Cardiac muscle cell (in vitro differentiated cells and primary cell): Measurements from ENCODE around the gene DYSF. TPM values are rescaled to one million over a fixed set of nuclear protein-coding genes. Genes with fewer than 3 reads are reported as not detected.

Source experiments
- DNase-seq, 2 donors: peaks; one replicate each; pipeline versions ENCODE4 v3.0.0 to v3.0.0-alpha.2; 2010 to 2017; ENCODE audit warnings: low read depth in 1 of 2, low spot score in 1 of 2
- H3K27ac ChIP-seq: fragments of 200-600 bp; sonication (generic); 2 replicates; pipeline ENCODE4 v1.5.1; 2016
- H3K27me3 ChIP-seq: fragments of 200-600 bp; sonication (generic); 2 replicates; pipeline ENCODE4 v1.6.0; 2016; ENCODE audit warnings: control low read depth
- H3K36me3 ChIP-seq: fragments of 200-600 bp; sonication (generic); 2 replicates; pipeline ENCODE4 v1.5.1; 2016; ENCODE audit warnings: control low read depth
- H3K4me1 ChIP-seq: fragments of 200-600 bp; sonication (generic); 2 replicates; pipeline ENCODE4 v1.8.1; 2017; ENCODE audit warnings: low read depth, mild to moderate bottlenecking, mixed run types
- H3K4me3 ChIP-seq: fragments of 200-600 bp; sonication (generic); 2 replicates; pipeline ENCODE4 v1.5.1; 2016; ENCODE audit warnings: mild to moderate bottlenecking
- H3K9me3 ChIP-seq: fragments of 200-600 bp; sonication (generic); 2 replicates; pipeline ENCODE4 v1.5.1; 2017; ENCODE audit warnings: low read depth, mild to moderate bottlenecking, control low read depth
- CTCF ChIP-seq: IDR thresholded peaks from 2 replicates; pipeline ENCODE4 v1.5.1; 2012; ENCODE audit warnings: low read depth, mild to moderate bottlenecking, low read length
- polyA plus RNA-seq: library from polyadenylated mRNA; unstranded; fragments of >200 nt; fragmentation: Nextera tagmentation; extraction: Ambion mirVana; gene quantifications from 2 replicates; pipeline ENCODE4 v1.2.1, GENCODE V29; 2016
- total RNA-seq: library from RNA; depleted of rRNA; stranded (reverse); fragments of >200 nt; gene quantifications from 2 replicates; pipeline ENCODE4 v1.2.3, GENCODE V29; 2016

Gene DYSF
- total and polyA plus RNA-seq, 2 experiments from 2014 or later, result 34.6 to 57.4 TPM

- Histone ChIP-seq H3K4me3 (no peak overlapping the region), H3K27ac (no peak overlapping the region), H3K36me3 (peaks cover 6% of the 10 kb centered on the region), H3K27me3 (no peaks in the 10 kb centered on the region), H3K9me3 (no peaks in the 10 kb centered on the region), H3K4me1 (no peaks in the 10 kb centered on the region)
- DNase-seq, result no peak
- no peak for TF ChIP-seq CTCF
Observed at GRCh38 chr2:71526975-71527374, 73.6 kb downstream of the DYSF start.

GRCh38 chr2:71528131-71528591 lies 74.8 kb downstream of the DYSF start:
- Histone ChIP-seq H3K4me3 (no peak overlapping the region), H3K4me1 (no peaks in the 10 kb centered on the region), H3K27ac (no peak overlapping the region), H3K9me3 (no peaks in the 10 kb centered on the region), H3K27me3 (no peaks in the 10 kb centered on the region), H3K36me3 (peaks cover 6% of the 10 kb centered on the region)
- TF ChIP-seq CTCF, result no peak
- DNase-seq, result no peak

GRCh38 chr2:71528749-71529148 lies 75.4 kb downstream of the DYSF start:
- H3K4me1 ChIP-seq, result no peaks in the 10 kb centered on the region
- no peak for TF ChIP-seq CTCF
- H3K9me3 ChIP-seq, result no peaks in the 10 kb centered on the region
- H3K27ac ChIP-seq, result no peak overlapping the region
- peaks cover 6% of the 10 kb centered on the region for H3K36me3 ChIP-seq
- H3K27me3 ChIP-seq, result no peaks in the 10 kb centered on the region
- no peak for DNase-seq
- H3K4me3 ChIP-seq, result no peak overlapping the region

GRCh38 chr2:71530211-71530610 lies 76.8 kb downstream of the DYSF start:
- Histone ChIP-seq H3K9me3 (no peaks in the 10 kb centered on the region), H3K27ac (no peak overlapping the region), H3K4me1 (no peaks in the 10 kb centered on the region), H3K4me3 (no peak overlapping the region), H3K36me3 (peaks cover 6% of the 10 kb centered on the region), H3K27me3 (no peaks in the 10 kb centered on the region)
- DNase-seq, result no peak
- no peak for TF ChIP-seq CTCF

GRCh38 chr2:71530641-71531332 lies 77.4 kb downstream of the DYSF start:
- H3K27ac ChIP-seq, result no peak overlapping the region
- peaks cover 4% of the 10 kb centered on the region for H3K36me3 ChIP-seq
- peak; percentile 67 to 76 for DNase-seq
- H3K27me3 ChIP-seq, result no peaks in the 10 kb centered on the region
- no peaks in the 10 kb centered on the region for H3K4me1 ChIP-seq
- H3K9me3 ChIP-seq, result no peaks in the 10 kb centered on the region
- no peak overlapping the region for H3K4me3 ChIP-seq
- TF ChIP-seq CTCF, result peak; percentile 74
